GM12891 (cell line): ENCODE results near the gene PHKG2.

Experiments used
- PAX5 ChIP-seq: IDR thresholded peaks from 2 replicates; pipeline ENCODE4 v1.6.1; 2011; ENCODE audit warnings: low read length, moderate library complexity, mild to moderate bottlenecking; ENCODE audit not compliant: insufficient read depth, severe bottlenecking
- POLR2A ChIP-seq: IDR thresholded peaks from 2 replicates; pipeline ENCODE4 v1.6.1; 2011; ENCODE audit warnings: low read depth, low read length, control low read depth
- POLR2AphosphoS5 ChIP-seq: IDR thresholded peaks from 2 replicates; pipeline ENCODE4 v1.6.1; 2011; ENCODE audit warnings: low read depth, low read length, control low read depth
- SPI1 ChIP-seq: IDR thresholded peaks from 2 replicates; pipeline ENCODE4 v1.6.1; 2011; ENCODE audit warnings: low read depth, low read length, control low read depth
- TAF1 ChIP-seq: IDR thresholded peaks from 2 replicates; pipeline ENCODE4 v1.6.1; 2011; ENCODE audit warnings: low read depth, low read length, control low read depth

DNA sequence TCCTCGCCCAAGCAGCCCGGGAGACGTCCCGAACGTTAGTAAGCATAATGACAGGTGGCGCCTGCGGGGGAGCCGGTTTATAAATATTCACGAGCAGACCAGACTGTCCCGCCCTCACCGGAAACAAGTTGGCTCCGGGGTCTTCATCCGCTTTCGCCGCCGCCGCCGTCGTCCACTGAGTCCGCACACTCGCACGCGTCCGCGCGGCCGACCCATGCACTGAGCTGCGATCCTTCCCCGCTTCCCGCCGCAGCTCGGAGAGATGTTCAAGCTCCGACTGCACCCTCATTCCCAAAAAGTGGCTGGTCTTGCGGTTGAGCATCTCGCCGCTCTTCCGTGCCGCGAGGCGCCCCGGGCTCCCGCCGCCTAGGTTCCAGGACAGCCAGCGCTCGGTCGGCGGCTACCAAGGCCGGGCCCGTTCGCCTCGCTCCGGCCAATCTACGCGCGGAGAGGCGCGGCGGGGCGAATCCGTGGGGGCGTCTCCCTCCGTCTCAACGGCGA, 13.3 kb downstream of the PHKG2 start:
- TF ChIP-seq POLR2A, result 0 out of 2 replicates have a peak, but pooled peaks have one; percentile 34
- no peak for TF ChIP-seq TAF1
- TF ChIP-seq SPI1, result no peak
- no peak for TF ChIP-seq PAX5
- no peak for TF ChIP-seq POLR2AphosphoS5
